ENCODE measurements around the gene NEO1.

DNA sequence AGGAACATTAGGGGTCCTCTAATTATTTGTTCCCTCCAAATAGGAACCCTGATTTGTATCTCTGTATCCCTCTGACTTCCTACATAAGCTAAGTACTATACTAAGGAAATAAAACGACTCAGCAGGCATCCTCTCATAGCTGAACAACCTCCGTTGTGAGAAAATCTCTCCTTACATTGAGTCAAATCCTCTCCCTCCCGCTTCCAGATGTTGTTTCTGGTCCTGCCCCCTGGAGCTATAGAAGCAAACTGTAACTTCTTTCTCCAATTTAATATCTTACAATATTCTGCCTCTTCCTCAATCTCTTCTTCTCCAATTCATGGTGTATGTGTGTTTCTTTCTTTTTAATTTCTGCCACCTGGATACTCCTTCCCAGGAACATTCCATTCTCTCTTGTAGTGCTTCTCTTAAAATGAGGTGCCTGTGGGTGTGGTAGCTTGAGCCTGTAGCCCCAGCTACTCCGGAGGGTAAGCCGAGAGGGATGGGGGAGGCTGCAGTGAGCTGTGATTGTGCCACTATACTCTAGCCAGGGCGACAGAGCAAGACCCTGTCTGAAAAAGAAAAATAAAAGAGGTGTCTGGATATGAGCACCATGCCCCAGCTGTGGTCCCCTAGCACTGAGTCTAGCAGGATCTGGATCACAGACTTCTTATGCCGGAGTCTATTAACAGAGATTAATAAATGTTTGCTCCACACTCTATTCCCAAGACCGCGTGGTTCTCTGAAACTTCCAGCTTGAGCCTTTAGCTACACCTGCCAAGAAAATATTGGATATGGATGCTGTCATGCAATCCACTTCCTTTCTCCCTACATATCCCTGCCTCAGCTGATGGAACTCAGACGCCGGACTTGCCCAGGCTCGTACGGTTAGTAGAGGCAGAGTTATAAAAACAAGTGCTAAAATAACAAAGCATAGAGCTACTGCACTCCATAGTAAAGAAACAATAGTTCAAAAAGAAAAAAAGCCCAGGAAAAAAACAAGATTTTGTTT lies 42.9 kb upstream of the NEO1 start:
- TF ChIP-seq, protein P1, sequence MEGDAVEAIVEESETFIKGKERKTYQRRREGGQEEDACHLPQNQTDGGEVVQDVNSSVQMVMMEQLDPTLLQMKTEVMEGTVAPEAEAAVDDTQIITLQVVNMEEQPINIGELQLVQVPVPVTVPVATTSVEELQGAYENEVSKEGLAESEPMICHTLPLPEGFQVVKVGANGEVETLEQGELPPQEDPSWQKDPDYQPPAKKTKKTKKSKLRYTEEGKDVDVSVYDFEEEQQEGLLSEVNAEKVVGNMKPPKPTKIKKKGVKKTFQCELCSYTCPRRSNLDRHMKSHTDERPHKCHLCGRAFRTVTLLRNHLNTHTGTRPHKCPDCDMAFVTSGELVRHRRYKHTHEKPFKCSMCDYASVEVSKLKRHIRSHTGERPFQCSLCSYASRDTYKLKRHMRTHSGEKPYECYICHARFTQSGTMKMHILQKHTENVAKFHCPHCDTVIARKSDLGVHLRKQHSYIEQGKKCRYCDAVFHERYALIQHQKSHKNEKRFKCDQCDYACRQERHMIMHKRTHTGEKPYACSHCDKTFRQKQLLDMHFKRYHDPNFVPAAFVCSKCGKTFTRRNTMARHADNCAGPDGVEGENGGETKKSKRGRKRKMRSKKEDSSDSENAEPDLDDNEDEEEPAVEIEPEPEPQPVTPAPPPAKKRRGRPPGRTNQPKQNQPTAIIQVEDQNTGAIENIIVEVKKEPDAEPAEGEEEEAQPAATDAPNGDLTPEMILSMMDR (IDR thresholded peaks at IDR 0.05; ENCODE audit: poor library complexity): no peak
- TF ChIP-seq EZH2 (IDR thresholded peaks at IDR 0.05; ENCODE audit: borderline replicate concordance): no peak
- TF ChIP-seq EZH2phosphoT487 (IDR thresholded peaks at IDR 0.05; ENCODE audit: low read depth, severe bottlenecking, unreplicated experiment): no peak

Measured in hepatocyte (in vitro differentiated cells).